Measurements from ENCODE around the gene KMT5C. TPM values are rescaled to one million over a fixed set of nuclear protein-coding genes. Genes with fewer than 3 reads are reported as not detected.

KMT5C gene
- total and polyA plus RNA-seq, 2 experiments from 2014 or later, result 14.2 to 34.3 TPM

DNA sequence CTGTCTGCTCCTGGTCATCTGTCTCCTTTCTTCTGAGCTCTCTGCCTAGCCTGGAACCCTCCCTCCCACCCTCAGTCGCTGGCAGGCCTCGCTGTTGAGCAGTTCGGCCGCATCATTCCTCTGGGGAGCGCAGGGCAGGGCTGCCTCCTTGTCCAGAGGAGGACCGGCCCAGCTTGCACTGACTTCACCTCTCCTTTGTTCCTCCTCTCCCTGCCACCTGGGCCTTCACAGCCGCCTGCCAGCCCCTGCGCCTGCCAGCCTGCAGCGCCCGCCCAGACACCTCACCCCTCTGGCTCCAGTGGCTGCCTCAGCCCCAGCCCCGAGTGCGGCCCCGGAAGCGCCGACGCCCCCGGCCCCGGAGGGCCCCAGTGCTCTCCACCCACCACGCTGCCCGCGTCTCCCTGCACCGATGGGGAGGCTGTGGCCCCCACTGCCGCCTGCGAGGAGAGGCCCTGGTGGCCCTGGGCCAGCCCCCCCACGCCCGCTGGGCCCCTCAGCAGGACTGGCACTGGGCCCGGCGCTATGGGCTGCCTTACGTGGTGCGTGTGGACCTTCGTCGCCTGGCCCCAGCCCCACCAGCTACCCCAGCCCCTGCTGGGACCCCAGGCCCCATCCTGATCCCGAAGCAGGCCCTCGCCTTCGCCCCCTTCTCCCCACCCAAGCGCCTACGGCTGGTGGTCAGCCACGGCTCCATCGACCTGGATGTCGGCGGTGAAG is 7.2 kb downstream of the KMT5C start:
- Mint-ChIP-seq H3K27me3 (ENCODE audit: insufficient read depth, low read depth, poor library complexity) (peaks cover 33% of the 10 kb centered on the region), H3K36me3 (ENCODE audit: low read depth) (peaks cover 33% of the 10 kb centered on the region), H3K4me3 (no peak overlapping the region), H3K9me3 (no peaks in the 10 kb centered on the region), H3K27ac (no peak overlapping the region), H3K4me1 (peaks cover 47% of the 10 kb centered on the region)
- H3K9me2 ChIP-seq (ENCODE audit: insufficient read depth), result no peaks in the 10 kb centered on the region
- ATAC-seq (no peak), DNase-seq (ENCODE audit: low spot score) (no peak)
- peaks cover 38% of the 10 kb centered on the region for H3K4me1 ChIP-seq (ENCODE audit: insufficient read depth)
- no peaks in the 10 kb centered on the region; the same call in 1 of the 2 replicates for H3K36me3 ChIP-seq (ENCODE audit: insufficient read depth)
- no peaks in the 10 kb centered on the region for H3K79me2 ChIP-seq (replicated peaks; ENCODE audit: insufficient read depth)
- peaks cover 17% of the 10 kb centered on the region for H3F3A ChIP-seq (replicated peaks; ENCODE audit: low read depth)
- TF ChIP-seq ZNF331 (CRISPR knock-in tag; IDR thresholded peaks at IDR 0.05; ENCODE audit: low read depth), result no peak
- TF ChIP-seq NANOG (IDR thresholded peaks at IDR 0.05; ENCODE audit: borderline replicate concordance), result no peak
- TF ChIP-seq, protein P1, sequence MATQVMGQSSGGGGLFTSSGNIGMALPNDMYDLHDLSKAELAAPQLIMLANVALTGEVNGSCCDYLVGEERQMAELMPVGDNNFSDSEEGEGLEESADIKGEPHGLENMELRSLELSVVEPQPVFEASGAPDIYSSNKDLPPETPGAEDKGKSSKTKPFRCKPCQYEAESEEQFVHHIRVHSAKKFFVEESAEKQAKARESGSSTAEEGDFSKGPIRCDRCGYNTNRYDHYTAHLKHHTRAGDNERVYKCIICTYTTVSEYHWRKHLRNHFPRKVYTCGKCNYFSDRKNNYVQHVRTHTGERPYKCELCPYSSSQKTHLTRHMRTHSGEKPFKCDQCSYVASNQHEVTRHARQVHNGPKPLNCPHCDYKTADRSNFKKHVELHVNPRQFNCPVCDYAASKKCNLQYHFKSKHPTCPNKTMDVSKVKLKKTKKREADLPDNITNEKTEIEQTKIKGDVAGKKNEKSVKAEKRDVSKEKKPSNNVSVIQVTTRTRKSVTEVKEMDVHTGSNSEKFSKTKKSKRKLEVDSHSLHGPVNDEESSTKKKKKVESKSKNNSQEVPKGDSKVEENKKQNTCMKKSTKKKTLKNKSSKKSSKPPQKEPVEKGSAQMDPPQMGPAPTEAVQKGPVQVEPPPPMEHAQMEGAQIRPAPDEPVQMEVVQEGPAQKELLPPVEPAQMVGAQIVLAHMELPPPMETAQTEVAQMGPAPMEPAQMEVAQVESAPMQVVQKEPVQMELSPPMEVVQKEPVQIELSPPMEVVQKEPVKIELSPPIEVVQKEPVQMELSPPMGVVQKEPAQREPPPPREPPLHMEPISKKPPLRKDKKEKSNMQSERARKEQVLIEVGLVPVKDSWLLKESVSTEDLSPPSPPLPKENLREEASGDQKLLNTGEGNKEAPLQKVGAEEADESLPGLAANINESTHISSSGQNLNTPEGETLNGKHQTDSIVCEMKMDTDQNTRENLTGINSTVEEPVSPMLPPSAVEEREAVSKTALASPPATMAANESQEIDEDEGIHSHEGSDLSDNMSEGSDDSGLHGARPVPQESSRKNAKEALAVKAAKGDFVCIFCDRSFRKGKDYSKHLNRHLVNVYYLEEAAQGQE (IDR thresholded peaks at IDR 0.05; ENCODE audit: unreplicated experiment), result no peak
- TF ChIP-seq, protein P2, sequence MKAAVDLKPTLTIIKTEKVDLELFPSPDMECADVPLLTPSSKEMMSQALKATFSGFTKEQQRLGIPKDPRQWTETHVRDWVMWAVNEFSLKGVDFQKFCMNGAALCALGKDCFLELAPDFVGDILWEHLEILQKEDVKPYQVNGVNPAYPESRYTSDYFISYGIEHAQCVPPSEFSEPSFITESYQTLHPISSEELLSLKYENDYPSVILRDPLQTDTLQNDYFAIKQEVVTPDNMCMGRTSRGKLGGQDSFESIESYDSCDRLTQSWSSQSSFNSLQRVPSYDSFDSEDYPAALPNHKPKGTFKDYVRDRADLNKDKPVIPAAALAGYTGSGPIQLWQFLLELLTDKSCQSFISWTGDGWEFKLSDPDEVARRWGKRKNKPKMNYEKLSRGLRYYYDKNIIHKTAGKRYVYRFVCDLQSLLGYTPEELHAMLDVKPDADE (IDR thresholded peaks at IDR 0.05), result no peak
- no peak for TF ChIP-seq ZNF114 (CRISPR knock-in tag; IDR thresholded peaks at IDR 0.05)
- no peak for TF ChIP-seq EZH2phosphoT487 (IDR thresholded peaks at IDR 0.05; ENCODE audit: unreplicated experiment)
- no peak for TF ChIP-seq EZH2 (IDR thresholded peaks at IDR 0.05; ENCODE audit: low read depth, unreplicated experiment)
- TF ChIP-seq CREB1 (CRISPR knock-in tag; IDR thresholded peaks at IDR 0.05; ENCODE audit: low read depth), result no peak
- TF ChIP-seq, protein P3, sequence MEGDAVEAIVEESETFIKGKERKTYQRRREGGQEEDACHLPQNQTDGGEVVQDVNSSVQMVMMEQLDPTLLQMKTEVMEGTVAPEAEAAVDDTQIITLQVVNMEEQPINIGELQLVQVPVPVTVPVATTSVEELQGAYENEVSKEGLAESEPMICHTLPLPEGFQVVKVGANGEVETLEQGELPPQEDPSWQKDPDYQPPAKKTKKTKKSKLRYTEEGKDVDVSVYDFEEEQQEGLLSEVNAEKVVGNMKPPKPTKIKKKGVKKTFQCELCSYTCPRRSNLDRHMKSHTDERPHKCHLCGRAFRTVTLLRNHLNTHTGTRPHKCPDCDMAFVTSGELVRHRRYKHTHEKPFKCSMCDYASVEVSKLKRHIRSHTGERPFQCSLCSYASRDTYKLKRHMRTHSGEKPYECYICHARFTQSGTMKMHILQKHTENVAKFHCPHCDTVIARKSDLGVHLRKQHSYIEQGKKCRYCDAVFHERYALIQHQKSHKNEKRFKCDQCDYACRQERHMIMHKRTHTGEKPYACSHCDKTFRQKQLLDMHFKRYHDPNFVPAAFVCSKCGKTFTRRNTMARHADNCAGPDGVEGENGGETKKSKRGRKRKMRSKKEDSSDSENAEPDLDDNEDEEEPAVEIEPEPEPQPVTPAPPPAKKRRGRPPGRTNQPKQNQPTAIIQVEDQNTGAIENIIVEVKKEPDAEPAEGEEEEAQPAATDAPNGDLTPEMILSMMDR (conservative IDR thresholded peaks at IDR 0.05; ENCODE audit: low read depth in 2 of 2), result no peak
- TF ChIP-seq JUNB (IDR thresholded peaks at IDR 0.05; ENCODE audit: unreplicated experiment), result no peak
- no peak for TF ChIP-seq STAT1 (IDR thresholded peaks at IDR 0.05; ENCODE audit: unreplicated experiment)
- no peak for TF ChIP-seq POLR2AphosphoS5 (IDR thresholded peaks at IDR 0.05; ENCODE audit: low read depth)
- H3K4me3 ChIP-seq, result no peak overlapping the region
- H4K20me1 ChIP-seq (replicated peaks; ENCODE audit: insufficient read depth), result no peaks in the 10 kb centered on the region
- no peak overlapping the region for H2AFZ ChIP-seq
- H3K27ac ChIP-seq (ENCODE audit: low read depth), result no peak overlapping the region
- H3K4me2 ChIP-seq, result no peak overlapping the region
- peaks cover 11% of the 10 kb centered on the region for H3K27me3 ChIP-seq (ENCODE audit: insufficient read depth)

All from GM23338 (cell line).